Upper lobe of right lung (tissue), 1 donor: Measurements from ENCODE around the gene RBPJL. TPM values are rescaled to one million over a fixed set of nuclear protein-coding genes. Genes with fewer than 3 reads are reported as not detected.

Experiments used
- ATAC-seq: fragments of 200-7000 bp; cut with Tn5 transposase; one replicate; pipeline ENCODE4 v1.9.1; 2020; ENCODE audit warnings: mild to moderate bottlenecking, moderate library complexity
- DNase-seq: peaks from one replicate; pipeline ENCODE4 v3.0.0-alpha.2; 2020
- H3K27ac ChIP-seq: fragments of 200-600 bp; one replicate; pipeline ENCODE4 v1.8.0; 2022
- H3K27me3 ChIP-seq: fragments of 200-600 bp; one replicate; pipeline ENCODE4 v1.8.0; 2022; ENCODE audit warnings: mild to moderate bottlenecking
- H3K36me3 ChIP-seq: fragments of 200-600 bp; one replicate; pipeline ENCODE4 v1.8.0; 2022
- H3K4me1 ChIP-seq: fragments of 200-600 bp; one replicate; pipeline ENCODE4 v1.8.0; 2022
- H3K4me3 ChIP-seq: fragments of 200-600 bp; one replicate; pipeline ENCODE4 v1.8.0; 2022; ENCODE audit warnings: mild to moderate bottlenecking
- H3K9me3 ChIP-seq: fragments of 200-600 bp; one replicate; pipeline ENCODE4 v1.8.0; 2022
- intact Hi-C: fragments of 100-400 bp; cut with DNase I; formaldehyde crosslinking; loops from one replicate; pipeline ENCODE4 v1.11.0; 2022
- total RNA-seq: library from RNA; stranded (reverse); fragmentation: NEBNext Ultra II Directional; extraction: Animal tissue kit (Norgen Biotek cat#: 25700); gene quantifications from one replicate; pipeline ENCODE4 v1.2.1, GENCODE V29; 2021
- TF ChIP-seq, protein P1 (sequence below): fragments of 200-600 bp; IDR thresholded peaks from one replicate; pipeline ENCODE4 v1.8.0; 2022; ENCODE audit warnings: antibody characterized with exemption
- donor health status: DM: no; HTN: yes; CAD: no; lungs with severe emphysema.

The RBPJL gene
- total RNA-seq, 1 donor from 2014 or later, result not detected

DNA sequence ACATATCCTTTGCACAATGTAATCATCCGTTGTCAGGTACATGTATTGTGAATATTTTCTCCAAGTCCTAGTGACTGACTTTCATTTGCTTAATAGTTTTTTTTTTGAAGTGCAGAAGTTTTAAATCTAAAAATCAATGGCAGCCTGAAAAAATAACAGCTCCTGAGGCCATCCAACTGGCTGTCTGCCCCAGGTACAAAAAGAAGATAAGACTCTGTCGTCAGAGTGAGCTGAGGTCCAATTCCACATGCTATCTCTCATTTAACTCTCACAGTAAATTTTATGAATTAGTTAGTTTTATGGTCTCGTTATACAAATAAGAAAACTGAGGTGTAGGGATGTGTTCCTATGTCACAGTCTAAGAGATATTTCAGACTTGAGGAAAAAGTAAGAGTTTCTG, 31.3 kb upstream of the RBPJL start:
- DNase-seq (no peak), ATAC-seq (no peak)
- intact Hi-C loops, result no loop called here
- Histone ChIP-seq H3K4me1 (no peaks in the 10 kb centered on the region), H3K27ac (no peak overlapping the region), H3K36me3 (no peaks in the 10 kb centered on the region), H3K9me3 (no peaks in the 10 kb centered on the region), H3K27me3 (no peaks in the 10 kb centered on the region), H3K4me3 (no peak overlapping the region)
- TF ChIP-seq, protein P1, sequence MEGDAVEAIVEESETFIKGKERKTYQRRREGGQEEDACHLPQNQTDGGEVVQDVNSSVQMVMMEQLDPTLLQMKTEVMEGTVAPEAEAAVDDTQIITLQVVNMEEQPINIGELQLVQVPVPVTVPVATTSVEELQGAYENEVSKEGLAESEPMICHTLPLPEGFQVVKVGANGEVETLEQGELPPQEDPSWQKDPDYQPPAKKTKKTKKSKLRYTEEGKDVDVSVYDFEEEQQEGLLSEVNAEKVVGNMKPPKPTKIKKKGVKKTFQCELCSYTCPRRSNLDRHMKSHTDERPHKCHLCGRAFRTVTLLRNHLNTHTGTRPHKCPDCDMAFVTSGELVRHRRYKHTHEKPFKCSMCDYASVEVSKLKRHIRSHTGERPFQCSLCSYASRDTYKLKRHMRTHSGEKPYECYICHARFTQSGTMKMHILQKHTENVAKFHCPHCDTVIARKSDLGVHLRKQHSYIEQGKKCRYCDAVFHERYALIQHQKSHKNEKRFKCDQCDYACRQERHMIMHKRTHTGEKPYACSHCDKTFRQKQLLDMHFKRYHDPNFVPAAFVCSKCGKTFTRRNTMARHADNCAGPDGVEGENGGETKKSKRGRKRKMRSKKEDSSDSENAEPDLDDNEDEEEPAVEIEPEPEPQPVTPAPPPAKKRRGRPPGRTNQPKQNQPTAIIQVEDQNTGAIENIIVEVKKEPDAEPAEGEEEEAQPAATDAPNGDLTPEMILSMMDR, result no peak

DNA sequence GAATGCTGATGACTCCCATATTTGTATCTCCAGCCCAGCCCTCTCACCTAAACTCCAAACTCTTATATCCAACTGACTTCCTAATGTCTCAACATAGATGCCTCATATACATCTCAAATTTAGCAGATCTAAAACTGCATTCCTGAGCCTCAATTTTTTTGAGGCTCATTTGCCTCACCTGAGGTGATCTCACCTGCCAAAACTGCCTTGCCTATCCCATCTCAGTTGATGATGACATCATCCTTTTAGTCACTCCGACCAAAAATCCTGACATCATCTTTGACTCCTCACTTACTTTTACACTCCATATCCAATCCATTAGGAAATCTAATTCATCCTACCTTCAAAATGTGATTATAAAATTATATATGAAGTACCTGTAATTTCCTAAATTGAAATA, 26.6 kb upstream of the RBPJL start:
- intact Hi-C loops, result no loop called here
- H3K27me3 ChIP-seq, result no peaks in the 10 kb centered on the region

DNA sequence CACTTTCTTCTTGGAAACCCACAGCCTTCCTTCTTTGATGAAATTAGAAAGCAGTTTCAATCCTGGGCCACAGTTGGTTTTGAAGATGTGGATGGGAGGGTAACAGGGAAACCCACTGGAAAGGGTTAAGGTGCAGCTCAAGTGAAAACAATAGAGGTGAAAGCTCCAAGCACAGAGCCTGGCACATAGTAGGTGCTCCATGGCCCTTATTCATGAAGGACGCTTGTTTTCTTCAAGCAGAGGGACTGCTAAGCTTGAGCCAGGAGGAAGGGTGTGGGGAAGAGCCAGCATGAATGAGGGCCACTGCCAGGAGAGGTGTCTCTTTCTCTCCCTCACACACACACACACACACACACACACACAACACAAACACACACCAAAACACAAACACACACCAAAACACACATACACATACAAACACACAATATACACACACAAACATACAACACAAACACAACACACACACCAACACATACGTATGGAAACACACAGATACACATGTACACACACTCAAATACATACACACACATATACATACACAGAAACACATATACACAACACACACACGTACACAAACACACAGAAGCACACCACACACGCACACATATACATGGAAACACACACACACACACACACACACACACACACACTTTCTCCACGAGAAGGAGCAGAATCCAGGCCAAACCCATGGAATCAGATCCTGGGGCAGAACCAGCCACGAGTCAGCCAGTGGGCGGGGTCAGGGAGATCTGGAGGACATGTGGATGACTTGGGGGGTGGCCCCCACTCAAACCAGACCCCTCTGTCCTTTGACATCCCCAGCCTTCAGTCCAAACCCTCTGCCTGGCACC, 23.7 kb upstream of the RBPJL start:
- Histone ChIP-seq H3K9me3 (no peaks in the 10 kb centered on the region), H3K27ac (no peak overlapping the region), H3K27me3 (no peaks in the 10 kb centered on the region), H3K36me3 (no peaks in the 10 kb centered on the region), H3K4me1 (no peaks in the 10 kb centered on the region), H3K4me3 (no peak overlapping the region)
- intact Hi-C loops, result no loop called here
- ATAC-seq (no peak), DNase-seq (no peak)
- TF ChIP-seq, protein P1, result no peak

More for the DNA sequence above, 26.6 kb upstream of the RBPJL start:
- TF ChIP-seq, protein P1, result no peak
- Histone ChIP-seq H3K4me1 (no peaks in the 10 kb centered on the region), H3K27ac (no peak overlapping the region), H3K36me3 (no peaks in the 10 kb centered on the region), H3K4me3 (no peak overlapping the region), H3K9me3 (no peaks in the 10 kb centered on the region)
- DNase-seq, result no peak
- ATAC-seq, result no peak

DNA sequence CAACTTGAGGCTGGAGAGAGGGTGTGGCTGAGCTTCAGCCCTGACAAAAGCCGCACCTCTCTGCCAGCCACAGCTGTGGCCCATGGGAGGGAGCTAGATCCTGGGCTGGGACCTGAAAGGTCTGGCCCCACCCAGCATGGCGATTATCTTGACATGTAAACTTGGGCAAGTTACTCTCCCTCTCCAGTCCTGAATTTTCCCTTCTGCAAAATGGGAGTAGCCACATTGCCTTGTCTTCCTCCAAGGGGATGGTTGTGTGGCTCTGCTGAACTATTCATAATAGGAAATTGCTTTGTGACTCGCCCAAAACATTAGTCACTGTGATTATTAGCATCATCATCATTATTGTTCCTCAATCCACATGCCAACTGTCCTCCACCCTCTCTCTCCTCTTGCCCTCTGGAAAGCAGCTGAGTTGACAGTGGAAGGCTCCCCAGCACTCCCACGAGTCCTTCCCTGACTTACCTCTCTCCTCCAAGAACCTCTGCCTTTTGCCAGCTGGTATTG, 23.0 kb upstream of the RBPJL start:
- no peak for DNase-seq
- H3K36me3 ChIP-seq, result no peaks in the 10 kb centered on the region
- peak; percentile 33 for ATAC-seq
- no peaks in the 10 kb centered on the region for H3K27me3 ChIP-seq
- H3K27ac ChIP-seq, result no peak overlapping the region
- no peaks in the 10 kb centered on the region for H3K9me3 ChIP-seq
- TF ChIP-seq, protein P1, result no peak
- intact Hi-C loops, result no loop called here
- H3K4me1 ChIP-seq, result no peaks in the 10 kb centered on the region
- H3K4me3 ChIP-seq, result no peak overlapping the region

DNA sequence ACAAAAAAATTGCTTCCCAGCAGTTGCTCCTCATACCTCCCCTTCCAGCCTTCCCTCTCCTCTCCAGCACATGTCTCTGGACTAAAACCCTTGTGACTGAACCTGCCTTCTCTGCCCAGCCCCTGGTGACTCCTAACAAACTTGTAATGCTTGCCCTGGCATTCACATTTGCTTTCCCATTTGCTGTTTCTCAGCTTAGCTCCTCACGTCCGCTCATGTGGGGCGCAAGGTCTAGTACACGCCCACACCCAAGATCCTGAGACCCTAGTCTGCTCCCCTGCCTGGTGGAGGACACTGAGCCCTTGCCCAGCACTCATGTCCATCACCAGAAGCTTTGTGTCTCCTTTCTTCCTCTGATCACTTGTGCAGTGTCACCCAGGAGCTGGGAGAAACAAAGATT, 18.3 kb upstream of the RBPJL start:
- ATAC-seq, result no peak
- Histone ChIP-seq H3K27me3 (peaks cover 3% of the 10 kb centered on the region), H3K27ac (no peak overlapping the region), H3K4me3 (no peak overlapping the region), H3K36me3 (no peaks in the 10 kb centered on the region), H3K9me3 (no peaks in the 10 kb centered on the region), H3K4me1 (peaks cover 10% of the 10 kb centered on the region)
- TF ChIP-seq, protein P1, result no peak
- intact Hi-C loops, result no loop called here
- DNase-seq, result no peak
